Caco-2 (cell line): ENCODE data around the gene MGAT5B. TPM values are rescaled to one million over a fixed set of nuclear protein-coding genes. Genes with fewer than 3 reads are reported as not detected.

Source experiments
- BruUV-seq: library from RNA; stranded (reverse); fragments of 400-500 nt; replicated peaks from 2 replicates; lab custom pipeline; 2021; lab: Mats Ljungman, UMichigan
- CTCF ChIA-PET: fragments of 300-600 bp; sonication (Branson Sonifier 250); formaldehyde crosslinking; loops from one replicate; lab custom pipeline; 2022; ENCODE audit warnings: antibody characterized with exemption; lab: Charles Lee
- POLR2A ChIA-PET: fragments of 300-600 bp; sonication (Branson Sonifier 250); formaldehyde crosslinking; loops from one replicate; lab custom pipeline; 2022; ENCODE audit warnings: antibody characterized with exemption; lab: Charles Lee
- DNase-seq, 2 experiments: peaks; one replicate each; pipeline versions ENCODE4 v3.0.0 to v3.0.0-alpha.2; 2020 to 2022
- H3K27me3 ChIP-seq: replicated peaks from 2 replicates; pipeline ENCODE4 v1.6.0; 2011; ENCODE audit warnings: low read length; ENCODE audit not compliant: control insufficient read depth, insufficient read depth
- H3K36me3 ChIP-seq: 2 replicates; pipeline ENCODE4 v1.5.1; 2011; ENCODE audit warnings: low read length; ENCODE audit not compliant: control insufficient read depth, insufficient read depth
- H3K4me1 ChIP-seq: fragments of 250-450 bp; sonication (Bioruptor Pico); 2 replicates; pipeline ENCODE4 v1.5.1; 2020; ENCODE audit warnings: mild to moderate bottlenecking
- H3K4me3 ChIP-seq: 2 replicates; pipeline ENCODE4 v1.5.1; 2011; ENCODE audit warnings: low read depth, mild to moderate bottlenecking, control low read depth, low read length
- H3K9me3 ChIP-seq: fragments of 250-450 bp; sonication (Bioruptor Pico); 2 replicates; pipeline ENCODE4 v1.5.1; 2020; ENCODE audit warnings: mild to moderate bottlenecking, moderate library complexity
- H3K27ac Mint-ChIP-seq: one replicate; pipeline ENCODE4 v1.8.0; 2022; ENCODE audit warnings: mixed read lengths; ENCODE audit not compliant: unreplicated experiment
- H3K27me3 Mint-ChIP-seq: one replicate; pipeline ENCODE4 v1.8.0; 2022; ENCODE audit warnings: mixed read lengths; ENCODE audit not compliant: insufficient read depth, unreplicated experiment
- H3K36me3 Mint-ChIP-seq: one replicate; pipeline ENCODE4 v1.8.0; 2022; ENCODE audit warnings: mild to moderate bottlenecking, mixed read lengths; ENCODE audit not compliant: insufficient read depth, unreplicated experiment
- H3K4me1 Mint-ChIP-seq: one replicate; pipeline ENCODE4 v1.8.0; 2022; ENCODE audit warnings: low read depth, mixed read lengths; ENCODE audit not compliant: unreplicated experiment
- H3K4me3 Mint-ChIP-seq: one replicate; pipeline ENCODE4 v1.8.0; 2022; ENCODE audit warnings: mild to moderate bottlenecking, moderate library complexity, mixed read lengths; ENCODE audit not compliant: unreplicated experiment
- H3K9me3 Mint-ChIP-seq: one replicate; pipeline ENCODE4 v1.8.0; 2022; ENCODE audit warnings: mixed read lengths; ENCODE audit not compliant: unreplicated experiment
- CTCF ChIP-seq, 2 experiments: fragments of 200-600 bp in 1 of 2; IDR thresholded peaks; 1 replicate in 1 of 2; 2 replicates in 1 of 2; pipeline versions ENCODE4 v1.5.1 to v1.8.0; 2011 to 2022; ENCODE audit warnings: antibody characterized with exemption in 1 of 2, control low read depth in 1 of 2, inconsistent platforms in 1 of 2, low read depth in 1 of 2, low read length in 1 of 2, mild to moderate bottlenecking in 1 of 2, moderate library complexity in 1 of 2; ENCODE audit not compliant: insufficient read depth in 1 of 2, severe bottlenecking in 1 of 2, unreplicated experiment in 1 of 2
- intact Hi-C: fragments of 100-400 bp; cut with micrococcal nuclease; formaldehyde crosslinking; loops from one replicate; pipeline ENCODE4 v1.10.0; 2022; ENCODE audit not compliant: unreplicated experiment
- total RNA-seq: library from RNA; stranded (reverse); gene quantifications from 2 replicates; pipeline ENCODE4 v1.2.3, GENCODE V29; 2022

The MGAT5B gene
- total RNA-seq, 1 experiment from 2014 or later, result 9.1 TPM

DNA sequence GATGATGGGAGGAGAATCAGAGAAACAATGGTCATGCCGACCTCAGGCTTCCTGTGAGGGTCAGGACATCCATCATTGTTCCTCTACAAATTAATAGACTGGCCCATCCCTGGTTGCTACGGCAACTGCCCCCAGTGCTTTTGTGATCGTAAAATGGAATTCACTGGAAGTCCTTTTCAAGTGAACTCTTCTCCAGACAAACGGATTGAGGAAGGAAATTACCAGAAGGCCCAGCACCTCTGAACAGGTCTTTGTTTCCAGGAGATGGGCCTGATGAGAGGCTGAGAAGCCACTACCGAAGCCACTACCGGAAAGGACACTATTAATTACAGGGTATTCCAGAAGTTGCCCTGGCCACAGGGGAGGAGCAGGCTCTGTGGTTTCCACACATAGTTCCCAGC is 126.0 kb downstream of the MGAT5B start:
- H3K9me3 Mint-ChIP-seq, result no peaks in the 10 kb centered on the region
- H3K4me3 ChIP-seq, result no peak overlapping the region
- DNase-seq, result no peak
- intact Hi-C loops, result no loop called here
- no TSS peak for BruUV-seq
- H3K9me3 ChIP-seq, result no peaks in the 10 kb centered on the region
- H3K36me3 ChIP-seq, result no peaks in the 10 kb centered on the region
- ChIA-PET POLR2A (no interaction called here), CTCF (no interaction called here)
- H3K27ac Mint-ChIP-seq, result no peak overlapping the region
- H3K4me3 Mint-ChIP-seq, result no peak overlapping the region
- H3K4me1 Mint-ChIP-seq, result peaks cover 21% of the 10 kb centered on the region
- no peak for TF ChIP-seq CTCF (IDR thresholded peaks at IDR 0.05; ENCODE audit: insufficient read depth in 1 of 2, low read depth in 1 of 2, low read length in 1 of 2, severe bottlenecking in 1 of 2, unreplicated experiment in 1 of 2)
- peaks cover 16% of the 10 kb centered on the region; the same call in 1 of the 2 replicates for H3K4me1 ChIP-seq
- H3K27me3 ChIP-seq, result no peaks in the 10 kb centered on the region
- H3K27me3 Mint-ChIP-seq, result no peaks in the 10 kb centered on the region
- H3K36me3 Mint-ChIP-seq, result no peaks in the 10 kb centered on the region

DNA sequence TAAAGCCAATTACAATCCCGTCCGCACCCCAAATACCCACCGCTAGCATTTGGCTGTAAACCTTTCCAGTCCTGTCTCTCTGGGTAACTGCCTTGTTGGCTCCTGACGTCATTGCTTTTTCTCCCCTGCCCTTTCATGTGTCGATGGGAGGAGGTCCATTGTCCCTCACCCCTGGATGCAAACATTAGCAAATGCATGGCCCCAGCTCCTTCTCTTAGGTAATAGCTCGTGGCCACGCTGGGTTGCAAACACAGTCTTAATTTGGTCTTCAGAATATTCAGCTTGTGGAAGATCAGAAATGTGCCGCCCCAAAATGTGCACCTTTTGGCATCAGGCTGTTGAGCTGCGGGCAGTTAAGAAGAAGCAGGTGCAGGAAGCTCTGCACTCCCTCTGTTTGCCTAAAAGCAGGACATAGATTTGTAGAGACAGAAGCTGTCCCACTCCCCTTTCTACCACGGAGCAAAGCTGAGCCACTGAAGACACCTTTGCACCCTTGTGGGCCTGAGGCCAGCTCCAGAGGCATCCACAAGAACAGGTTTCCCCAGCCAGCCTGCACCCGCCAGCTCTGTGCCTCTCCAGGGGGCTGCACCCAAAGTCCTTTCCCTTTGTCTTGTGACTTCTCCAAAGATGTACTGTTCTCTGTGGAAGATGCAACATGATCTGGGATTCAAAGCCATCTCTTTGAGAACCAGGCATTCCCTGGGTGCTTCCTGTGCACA is 127.3 kb downstream of the MGAT5B start:
- no peaks in the 10 kb centered on the region for H3K27me3 Mint-ChIP-seq
- TF ChIP-seq CTCF (IDR thresholded peaks at IDR 0.05; ENCODE audit: insufficient read depth in 1 of 2, low read depth in 1 of 2, low read length in 1 of 2, severe bottlenecking in 1 of 2, unreplicated experiment in 1 of 2), result no peak
- H3K4me1 Mint-ChIP-seq, result peaks cover 21% of the 10 kb centered on the region
- Histone ChIP-seq H3K4me3 (no peak overlapping the region), H3K36me3 (no peaks in the 10 kb centered on the region), H3K27me3 (no peaks in the 10 kb centered on the region), H3K4me1 (peaks cover 16% of the 10 kb centered on the region; the same call in 1 of the 2 replicates), H3K9me3 (no peaks in the 10 kb centered on the region)
- CTCF ChIA-PET, result no interaction called here
- intact Hi-C loops, result no loop called here
- no peak overlapping the region for H3K27ac Mint-ChIP-seq
- H3K4me3 Mint-ChIP-seq, result no peak overlapping the region
- no peaks in the 10 kb centered on the region for H3K36me3 Mint-ChIP-seq
- no TSS peak for BruUV-seq
- no peaks in the 10 kb centered on the region for H3K9me3 Mint-ChIP-seq
- POLR2A ChIA-PET, result no interaction called here
- peak in 1 of 2 experiments; percentile 16 for DNase-seq

GRCh38 chr17:76996741-76997694 is 128.8 kb downstream of the MGAT5B start:
- no peak for DNase-seq
- H3K4me1 Mint-ChIP-seq, result peaks cover 25% of the 10 kb centered on the region
- CTCF ChIA-PET, result no interaction called here
- TF ChIP-seq CTCF (IDR thresholded peaks at IDR 0.05; ENCODE audit: insufficient read depth in 1 of 2, low read depth in 1 of 2, low read length in 1 of 2, severe bottlenecking in 1 of 2, unreplicated experiment in 1 of 2), result no peak
- intact Hi-C loops, result no loop called here
- H3K9me3 ChIP-seq, result no peaks in the 10 kb centered on the region
- H3K36me3 Mint-ChIP-seq, result peaks cover 6% of the 10 kb centered on the region
- no peak overlapping the region for H3K4me3 ChIP-seq
- H3K4me3 Mint-ChIP-seq, result no peak overlapping the region
- H3K4me1 ChIP-seq, result peaks cover 23% of the 10 kb centered on the region
- H3K27me3 ChIP-seq, result no peaks in the 10 kb centered on the region
- POLR2A ChIA-PET, result no interaction called here
- H3K9me3 Mint-ChIP-seq, result no peaks in the 10 kb centered on the region
- H3K27ac Mint-ChIP-seq, result no peak overlapping the region
- H3K27me3 Mint-ChIP-seq, result no peaks in the 10 kb centered on the region
- no peaks in the 10 kb centered on the region for H3K36me3 ChIP-seq
- no TSS peak for BruUV-seq
